Stimulated activated CD4-positive, alpha-beta T cell treated with anti-CD3 and anti-CD28 coated beads, TNF-alpha, amount 100 ng/mL, for 24 hours (primary cell): ENCODE measurements around the gene ABLIM2.

Experiments used
- DNase-seq, 3 experiments: peaks; one replicate each; pipeline ENCODE4 v3.0.0-alpha.2; 2020; ENCODE audit warnings: low read depth in 3 of 3

Gene ABLIM2

DNA sequence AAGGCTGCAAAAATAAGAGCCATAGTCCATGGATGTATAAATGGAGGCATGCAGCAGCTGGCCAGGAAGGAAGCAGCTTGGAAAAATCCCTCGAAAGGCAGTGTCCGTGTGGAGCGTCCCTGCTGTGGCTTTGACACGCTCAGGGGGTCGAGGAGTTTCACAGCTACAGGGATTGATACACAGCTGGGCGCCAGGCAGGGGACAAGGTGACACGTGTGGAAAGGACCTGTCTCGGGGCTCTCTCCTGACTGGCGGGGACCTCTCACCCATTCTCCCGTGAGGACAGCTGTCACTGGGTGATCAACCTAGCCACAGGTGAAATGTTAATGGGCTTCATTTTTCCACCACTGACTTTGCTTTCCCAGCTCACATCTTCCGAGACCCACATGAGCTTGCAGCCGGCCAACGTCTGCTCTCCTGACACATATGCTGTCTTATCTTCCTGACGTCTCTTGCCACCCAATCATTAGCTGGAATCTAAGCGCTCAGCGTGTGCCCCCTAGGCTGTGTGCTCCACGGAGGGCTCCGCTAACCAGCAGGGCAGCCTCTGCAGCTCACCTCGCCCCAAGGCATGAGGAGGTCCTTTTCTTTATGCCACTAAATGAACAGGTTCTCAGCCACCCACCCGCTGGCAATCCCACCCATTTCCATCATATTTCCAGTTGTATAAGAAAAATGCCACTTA, 129.6 kb downstream of the ABLIM2 start:
- no peak for DNase-seq

GRCh38 chr4:8028368-8028767, 130.2 kb downstream of the ABLIM2 start:
- DNase-seq = no peak

GRCh38 chr4:8026453-8026852, 132.2 kb downstream of the ABLIM2 start:
- DNase-seq = no peak

DNA sequence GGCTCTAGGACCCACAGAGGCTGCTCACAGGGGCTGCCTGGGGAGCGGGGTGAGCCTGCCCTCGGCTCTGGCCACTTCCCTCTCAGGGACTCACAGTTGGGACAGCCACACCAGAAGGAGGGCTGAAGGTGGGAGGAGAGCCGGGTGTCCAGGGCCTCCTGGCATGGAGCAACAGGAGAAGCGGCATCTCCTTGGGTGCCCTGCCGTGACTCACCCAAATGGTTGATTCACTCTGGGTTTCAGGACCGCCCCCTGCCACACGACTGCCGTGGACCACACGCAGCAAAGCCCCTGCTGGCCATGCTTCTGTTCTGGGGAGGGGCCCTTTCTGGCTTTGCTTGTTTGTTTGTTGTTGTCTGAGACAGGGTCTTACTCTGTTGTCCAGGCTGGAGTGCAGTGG, 132.9 kb downstream of the ABLIM2 start:
- DNase-seq = no peak

DNA sequence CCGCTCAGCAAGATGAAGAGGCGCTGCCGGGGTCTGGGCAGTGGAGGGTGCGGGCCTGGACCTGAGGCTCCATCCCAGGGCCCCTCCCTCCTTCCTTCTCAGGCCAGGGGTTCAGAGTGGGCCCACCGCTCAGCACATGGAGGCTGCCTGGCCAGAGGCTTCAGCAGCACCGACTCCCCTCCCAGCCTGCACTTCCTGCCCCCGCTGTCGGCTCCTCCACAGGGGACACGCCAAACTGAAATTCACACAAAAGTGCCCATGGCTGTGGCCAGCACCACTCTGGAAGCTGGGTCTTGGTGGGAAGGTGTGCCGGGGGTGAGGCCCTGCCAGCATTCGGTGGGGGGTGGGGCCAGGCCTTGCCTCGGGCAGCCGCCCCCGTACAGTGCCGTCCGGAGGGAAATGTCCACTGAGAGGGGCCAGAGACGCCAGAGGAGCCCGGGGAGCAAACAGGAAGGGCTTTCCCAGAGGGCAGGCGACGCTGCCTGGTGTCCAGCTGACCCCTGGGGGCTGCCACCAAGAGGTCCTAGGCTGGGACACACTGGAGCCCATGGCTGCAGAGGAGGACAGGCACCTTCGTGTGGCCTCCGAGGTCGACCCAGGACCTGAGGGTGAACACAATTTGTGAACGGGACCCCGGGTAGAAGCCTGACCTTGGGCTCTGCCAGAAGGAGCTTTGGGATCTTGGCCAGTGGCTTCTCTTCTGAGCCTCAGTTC, 134.4 kb downstream of the ABLIM2 start:
- DNase-seq = no peak

GRCh38 chr4:8023696-8024033, 134.9 kb downstream of the ABLIM2 start:
- DNase-seq = no peak

DNA sequence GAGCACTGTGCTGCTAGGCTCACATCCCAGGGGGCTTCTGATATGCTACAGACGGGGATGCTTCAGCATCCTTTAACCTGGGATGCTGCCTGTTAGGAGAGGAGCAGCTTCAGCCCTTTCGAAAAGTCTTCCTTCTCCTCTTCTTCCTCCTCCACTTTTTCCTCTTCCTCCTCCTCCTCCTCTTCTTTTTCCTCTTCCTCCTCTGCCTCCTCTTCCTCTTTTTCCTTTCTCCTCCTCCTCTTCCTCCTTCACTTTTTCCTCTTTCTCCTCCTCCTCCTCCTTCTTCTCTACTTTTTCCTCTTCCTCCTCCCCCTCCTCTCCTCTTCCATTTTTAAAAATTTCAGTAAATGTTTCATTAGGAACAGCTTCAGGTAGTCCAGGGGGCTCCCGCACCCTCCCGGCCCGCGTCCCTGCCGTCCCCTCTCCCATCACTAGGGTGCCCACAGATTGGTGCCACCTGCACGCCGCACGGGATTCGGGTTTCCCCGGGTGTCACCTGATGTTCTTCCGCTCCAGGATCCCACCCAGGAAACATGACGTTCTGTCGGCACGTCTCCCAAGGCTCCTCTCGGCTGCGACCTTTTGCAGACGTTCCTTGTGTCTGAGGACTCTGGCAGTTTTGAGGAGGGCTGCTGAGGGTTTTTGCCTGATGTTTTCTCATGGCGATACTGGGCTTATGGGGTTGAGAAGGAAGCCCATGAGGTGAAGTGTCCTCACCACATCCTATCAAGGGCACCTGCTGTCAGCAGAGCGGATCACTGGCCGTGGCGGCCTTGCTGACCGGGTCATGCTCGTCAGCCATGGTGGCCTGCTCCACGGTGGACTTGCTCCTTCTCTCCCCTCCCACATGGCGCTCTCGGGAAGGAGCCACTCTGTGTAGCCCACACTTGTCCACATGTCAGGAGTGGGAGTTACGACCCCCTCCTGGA, 135.6 kb downstream of the ABLIM2 start:
- no peak for DNase-seq

DNA sequence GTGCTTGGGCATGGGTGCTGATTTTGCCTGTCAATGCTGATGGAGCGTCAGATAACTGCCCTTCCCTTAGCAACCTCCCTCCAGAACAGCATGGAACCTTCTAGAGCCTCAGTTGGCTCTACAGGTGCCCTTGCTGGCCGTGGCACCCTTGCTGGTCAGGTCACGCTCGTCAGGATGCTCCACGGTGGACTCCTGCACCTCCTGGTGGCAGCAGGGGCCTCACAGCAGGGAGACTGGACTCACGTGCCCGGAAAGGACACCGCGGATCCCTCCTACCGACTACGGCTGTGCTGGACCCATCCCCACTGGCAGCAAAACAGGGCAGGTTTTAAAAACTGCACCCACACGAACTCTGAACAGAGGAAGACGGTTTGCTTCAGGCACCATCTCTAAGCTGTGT, 136.8 kb downstream of the ABLIM2 start:
- DNase-seq = no peak

- no peak for DNase-seq
Observed at GRCh38 chr4:8019396-8020365, 138.9 kb downstream of the ABLIM2 start.

- no peak for DNase-seq
Observed at GRCh38 chr4:8016527-8016926, 142.1 kb downstream of the ABLIM2 start.

DNA sequence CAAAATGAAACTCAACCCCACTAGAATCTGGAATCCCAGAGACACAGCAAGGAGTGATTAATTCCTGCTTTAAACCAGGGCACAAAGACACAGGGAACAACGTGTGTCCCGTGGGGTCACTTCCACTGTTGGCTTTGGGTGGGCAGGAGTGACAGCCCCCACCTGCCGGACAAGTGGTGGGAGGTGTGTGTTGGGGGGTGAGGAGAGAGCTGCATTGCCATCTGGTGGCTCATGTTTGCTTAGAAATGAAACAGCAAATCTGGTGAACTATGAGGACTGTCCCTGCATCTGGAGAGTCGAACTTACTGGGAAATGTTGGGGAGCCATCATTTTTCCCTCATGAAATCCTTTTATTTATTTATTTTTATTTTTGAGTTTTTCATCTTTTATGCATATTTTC, 143.1 kb downstream of the ABLIM2 start:
- DNase-seq = no peak

- DNase-seq = no peak
Observed at GRCh38 chr4:8013976-8014726, 144.5 kb downstream of the ABLIM2 start.

GRCh38 chr4:8012517-8012916, 146.1 kb downstream of the ABLIM2 start:
- no peak for DNase-seq

DNA sequence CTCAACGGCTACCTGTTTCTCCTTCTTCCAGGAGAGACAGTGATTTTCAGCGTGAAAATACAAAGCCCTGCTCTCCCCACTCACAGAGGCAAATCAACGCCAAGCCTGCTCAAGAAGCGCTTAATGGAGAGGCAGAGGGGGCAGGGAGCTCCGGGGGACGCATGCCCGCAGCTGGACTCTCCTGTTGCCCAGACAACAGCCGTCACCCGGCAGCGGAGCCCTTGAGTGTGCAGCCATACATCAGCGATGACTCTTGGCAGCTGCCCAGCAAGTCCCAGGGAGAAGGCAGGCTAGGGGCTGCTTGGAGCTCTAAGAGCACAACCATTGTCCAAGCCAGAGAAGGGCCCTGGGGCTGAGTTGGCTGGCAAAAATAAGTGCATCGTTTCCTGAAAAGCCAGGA, 148.0 kb downstream of the ABLIM2 start:
- DNase-seq = no peak

GRCh38 chr4:8009710-8010511, 148.7 kb downstream of the ABLIM2 start:
- no peak for DNase-seq

GRCh38 chr4:8009097-8009496, 149.5 kb downstream of the ABLIM2 start:
- DNase-seq = no peak

- no peak for DNase-seq
Observed at GRCh38 chr4:8008391-8008790, 150.2 kb downstream of the ABLIM2 start.

DNA sequence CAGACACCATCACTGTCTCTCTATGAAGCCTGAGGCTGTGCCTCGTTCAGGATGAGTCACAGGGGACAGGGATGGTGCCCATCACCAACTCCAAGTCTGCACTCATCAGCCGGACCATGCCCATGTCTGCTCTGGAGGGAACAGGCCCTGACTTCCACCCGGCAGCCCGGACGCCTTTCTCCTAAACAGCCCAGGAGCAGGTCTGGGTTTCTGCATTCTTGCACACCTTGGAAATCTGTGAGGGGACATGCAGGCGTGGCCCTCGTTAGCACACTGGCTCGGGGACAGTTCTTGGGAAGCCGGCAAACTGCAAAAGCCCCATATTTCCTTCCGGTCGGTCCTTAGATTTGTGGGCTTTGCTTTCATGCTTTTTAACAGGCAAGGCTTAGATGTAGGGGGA, 151.0 kb downstream of the ABLIM2 start:
- no peak for DNase-seq

GRCh38 chr4:8006471-8006870, 152.1 kb downstream of the ABLIM2 start:
- no peak for DNase-seq

DNA sequence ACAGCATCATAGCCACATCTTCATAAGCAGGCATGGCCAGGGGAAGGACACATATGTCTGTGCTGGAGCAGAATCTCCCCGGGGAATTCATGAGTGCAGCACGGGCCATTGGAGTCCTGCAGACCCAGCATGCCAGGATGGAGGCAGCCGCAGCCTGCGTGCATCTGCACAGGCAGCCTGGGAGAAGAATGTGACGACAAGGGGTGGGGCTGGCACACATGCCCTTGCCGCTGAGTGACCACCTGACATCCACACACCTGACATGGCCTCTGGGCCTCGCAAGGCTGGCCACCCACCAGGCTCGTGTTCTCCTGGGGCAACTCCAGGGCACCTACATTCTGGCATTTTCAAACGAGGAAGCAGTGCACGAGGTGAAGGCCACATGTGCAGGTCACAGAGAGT, 152.8 kb downstream of the ABLIM2 start:
- no peak for DNase-seq
